Ramos (cell line): ENCODE measurements around the gene HDLBP.

Experiments used
- in situ Hi-C: fragments of 300-500 bp; cut with MboI; formaldehyde crosslinking; loops from one replicate; pipeline ENCODE4 v1.14.3; 2022; ENCODE audit warnings: low sequenced_read_pairs; ENCODE audit not compliant: unreplicated experiment

The HDLBP gene

DNA sequence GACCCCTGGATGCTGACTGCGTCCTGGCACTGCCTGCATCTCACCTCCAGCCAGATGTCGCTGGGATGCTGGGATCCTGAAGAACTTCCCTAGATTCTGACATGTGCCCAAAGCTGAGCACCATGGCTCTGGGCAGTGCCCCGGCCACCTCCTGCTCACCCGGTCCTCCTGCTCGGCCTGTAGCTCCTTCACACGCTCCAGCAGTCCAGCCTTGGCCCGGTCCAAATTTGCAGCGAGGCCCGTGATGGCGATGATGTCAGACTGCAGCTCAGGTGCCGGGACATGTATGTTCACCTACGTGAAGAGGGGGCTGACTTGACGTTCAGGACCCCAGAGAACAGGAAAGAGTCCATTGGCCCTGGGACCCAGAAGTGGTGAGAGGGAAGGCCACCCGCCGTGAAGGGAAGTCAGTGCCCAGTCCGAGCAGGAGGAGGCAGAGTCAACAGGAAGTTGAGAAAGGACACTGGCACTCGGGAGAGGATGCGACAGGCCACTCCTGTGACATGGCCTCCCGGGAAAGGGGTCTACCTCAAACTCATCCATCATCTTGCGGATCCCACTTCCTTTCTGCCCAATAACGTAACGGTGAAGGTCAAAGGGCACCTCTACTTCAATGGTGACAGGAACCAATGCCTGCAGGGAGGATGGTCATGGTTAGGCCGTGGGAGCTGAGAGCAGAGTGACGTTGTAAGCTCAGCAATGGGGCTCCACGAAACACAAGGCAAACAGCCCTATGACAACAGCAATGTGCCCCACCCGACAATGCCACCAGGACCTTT, 80.3 kb downstream of the HDLBP start:
- in situ Hi-C loops: no loop called here

DNA sequence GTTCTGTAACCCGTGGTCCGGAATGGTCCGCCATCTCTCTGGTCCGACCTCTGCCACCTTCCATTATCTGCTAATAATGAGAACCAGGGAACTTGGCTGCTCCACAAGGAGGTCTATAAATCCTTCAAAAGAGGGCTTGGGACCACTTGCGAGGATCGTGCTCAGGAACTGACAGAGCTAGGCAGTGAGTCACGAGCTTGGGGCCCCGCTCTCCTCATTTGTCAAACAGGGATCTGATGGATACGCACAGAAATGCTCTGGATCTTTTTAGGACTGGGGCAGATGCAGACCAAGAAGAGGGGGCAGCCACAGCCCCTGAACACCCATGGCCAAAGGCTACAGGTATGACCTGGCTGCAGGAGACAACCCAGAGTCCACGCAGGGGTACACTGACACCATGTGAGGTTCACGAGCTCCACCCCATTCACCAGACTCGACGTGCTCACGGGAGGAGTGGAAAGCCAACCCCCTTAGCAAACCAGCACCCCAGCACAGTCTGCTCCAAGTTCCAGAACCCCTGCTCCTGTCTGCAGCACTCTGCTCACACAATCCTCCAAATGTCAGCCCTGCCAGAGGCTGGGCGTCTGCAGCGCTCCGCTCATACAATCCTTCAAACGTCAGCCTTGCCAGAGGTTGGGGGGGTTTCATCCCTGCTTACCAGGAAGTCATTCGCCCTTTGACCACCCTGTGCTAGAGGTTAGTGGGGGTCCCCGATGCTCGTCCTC, 81.2 kb downstream of the HDLBP start:
- in situ Hi-C loops: no loop called here

DNA sequence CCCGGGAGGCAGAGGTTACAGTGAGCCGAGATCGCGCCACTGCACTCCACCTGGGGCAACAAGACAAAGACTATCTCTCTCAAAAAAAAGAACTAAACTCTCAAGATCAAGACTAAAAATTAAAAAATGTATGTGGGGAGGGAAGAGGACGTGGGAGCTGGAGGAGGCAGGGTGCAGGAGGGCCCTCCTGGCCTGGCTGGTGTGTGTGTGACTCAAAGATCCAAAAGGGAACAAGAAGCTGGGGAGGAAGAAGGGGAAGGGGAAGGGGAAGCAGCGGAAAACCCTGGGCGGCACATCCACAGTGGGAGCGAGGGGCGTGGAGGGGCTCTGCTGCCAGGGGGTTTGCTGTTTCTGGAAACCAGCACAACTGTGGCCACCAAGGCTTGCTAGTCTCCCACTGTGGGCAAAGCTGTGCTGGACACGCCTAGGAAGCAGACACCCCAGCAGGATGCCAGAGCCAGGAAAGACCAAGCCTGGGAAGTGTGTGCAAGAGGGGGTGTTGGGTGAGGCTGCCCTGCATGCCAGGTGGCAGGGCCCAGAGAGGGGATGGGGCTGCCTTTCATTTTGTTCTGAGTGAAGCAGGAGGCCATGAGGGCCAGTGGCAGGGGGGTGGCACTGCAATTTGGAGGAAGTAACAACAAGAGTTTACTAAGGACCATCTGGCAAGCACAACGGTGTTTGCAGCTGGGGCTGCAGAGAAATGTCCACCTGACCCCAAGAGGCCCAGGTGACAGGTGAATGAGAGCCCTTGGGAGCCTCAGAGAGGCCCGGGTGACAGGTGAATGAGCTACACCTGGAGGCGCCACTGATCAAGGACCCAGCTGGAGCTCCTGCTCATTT, 82.5 kb downstream of the HDLBP start:
- in situ Hi-C loops: no loop called here

- in situ Hi-C loops: no loop called here
These were observed 85.0 kb downstream of the HDLBP start for GRCh38 chr2:241230435-241230834.

- in situ Hi-C loops: no loop called here
These were observed 85.7 kb downstream of the HDLBP start for GRCh38 chr2:241229563-241230401.

DNA sequence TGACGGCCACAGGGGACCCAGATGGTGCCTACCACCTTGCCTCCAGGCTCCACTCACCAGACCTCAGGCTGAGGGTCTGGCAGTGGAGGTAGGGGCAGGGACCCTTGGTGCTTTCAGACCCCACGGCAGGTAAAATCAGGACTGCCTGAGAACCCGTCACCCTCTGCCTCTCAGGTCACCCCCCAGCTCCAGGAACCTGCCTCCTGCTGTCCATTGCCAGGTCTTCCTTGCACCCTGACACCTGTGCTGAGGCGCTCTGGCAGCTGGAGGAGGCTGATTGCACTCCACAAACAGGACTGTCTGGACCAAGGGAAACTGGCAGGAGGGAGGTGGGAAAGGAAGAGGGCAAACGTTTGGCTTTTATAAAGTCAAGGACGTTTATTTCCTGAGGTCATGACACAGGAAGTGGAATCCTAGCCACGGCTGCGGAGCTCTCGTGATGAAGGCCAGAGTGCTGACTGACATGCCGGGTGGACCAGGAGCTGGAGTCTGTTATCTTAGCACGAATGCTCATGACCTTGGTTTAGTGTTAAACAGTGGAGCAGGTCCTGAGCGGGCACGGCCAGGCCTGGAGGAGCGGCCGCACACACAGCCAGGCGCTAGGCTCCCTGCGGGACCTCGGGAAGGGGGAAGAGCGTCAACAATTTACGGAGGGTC, 86.5 kb downstream of the HDLBP start:
- in situ Hi-C loops: no loop called here

DNA sequence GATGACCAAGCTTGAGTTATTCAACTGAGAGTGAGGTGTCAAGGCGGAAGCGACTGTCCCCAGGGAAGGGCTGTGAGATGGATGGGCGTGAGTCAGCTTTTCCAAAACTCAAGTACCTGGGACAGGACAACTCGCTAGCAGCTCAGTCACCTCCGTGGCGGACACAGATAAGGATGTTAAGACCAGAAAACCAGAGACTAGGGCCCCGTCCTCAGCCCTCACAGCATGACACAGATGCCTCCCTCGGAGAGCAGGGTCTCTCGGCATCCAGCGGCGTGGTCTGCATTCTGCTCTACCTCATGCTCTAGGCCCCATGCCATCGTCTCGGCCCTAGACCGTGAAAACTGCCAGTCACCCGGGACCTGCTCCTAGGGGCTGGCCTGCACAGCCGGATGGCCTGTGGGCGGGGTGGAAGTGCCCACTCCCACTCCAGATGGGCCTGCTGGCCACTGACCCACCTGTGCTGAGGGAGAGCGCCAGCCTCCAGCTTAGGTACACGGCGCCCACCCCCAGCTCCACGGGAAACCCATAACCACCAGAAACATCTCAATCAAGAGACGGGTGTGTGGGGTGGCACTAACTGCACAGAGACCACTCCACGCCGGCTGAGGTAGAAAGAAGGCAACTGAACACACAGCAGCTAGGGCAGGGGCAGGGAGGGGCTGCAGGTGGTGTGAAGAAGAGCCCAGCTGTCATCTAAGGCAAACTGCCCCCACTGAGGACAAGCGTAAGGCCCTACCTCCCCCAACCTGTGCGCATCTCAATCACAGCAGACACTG, 87.2 kb downstream of the HDLBP start:
- in situ Hi-C loops: no loop called here

DNA sequence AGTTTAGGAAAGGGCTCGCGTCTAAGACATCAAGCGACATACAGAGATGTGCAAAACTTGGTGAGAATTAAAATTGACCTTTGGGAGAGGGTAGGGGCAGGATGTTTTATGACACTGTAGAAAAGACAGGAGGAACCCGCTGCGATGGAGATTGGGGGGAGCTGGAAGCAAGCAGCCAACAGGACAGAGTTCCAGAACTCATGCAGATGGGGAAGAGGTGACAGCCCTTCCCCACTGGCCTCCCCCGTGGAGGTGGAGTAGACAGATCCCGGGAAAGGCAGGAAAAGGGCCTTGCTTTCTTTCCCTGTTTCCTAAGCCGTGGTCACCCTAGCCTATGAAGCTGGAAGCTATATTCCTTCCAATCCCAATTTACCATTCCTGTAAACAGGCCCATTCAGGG, 87.9 kb downstream of the HDLBP start:
- in situ Hi-C loops: no loop called here

DNA sequence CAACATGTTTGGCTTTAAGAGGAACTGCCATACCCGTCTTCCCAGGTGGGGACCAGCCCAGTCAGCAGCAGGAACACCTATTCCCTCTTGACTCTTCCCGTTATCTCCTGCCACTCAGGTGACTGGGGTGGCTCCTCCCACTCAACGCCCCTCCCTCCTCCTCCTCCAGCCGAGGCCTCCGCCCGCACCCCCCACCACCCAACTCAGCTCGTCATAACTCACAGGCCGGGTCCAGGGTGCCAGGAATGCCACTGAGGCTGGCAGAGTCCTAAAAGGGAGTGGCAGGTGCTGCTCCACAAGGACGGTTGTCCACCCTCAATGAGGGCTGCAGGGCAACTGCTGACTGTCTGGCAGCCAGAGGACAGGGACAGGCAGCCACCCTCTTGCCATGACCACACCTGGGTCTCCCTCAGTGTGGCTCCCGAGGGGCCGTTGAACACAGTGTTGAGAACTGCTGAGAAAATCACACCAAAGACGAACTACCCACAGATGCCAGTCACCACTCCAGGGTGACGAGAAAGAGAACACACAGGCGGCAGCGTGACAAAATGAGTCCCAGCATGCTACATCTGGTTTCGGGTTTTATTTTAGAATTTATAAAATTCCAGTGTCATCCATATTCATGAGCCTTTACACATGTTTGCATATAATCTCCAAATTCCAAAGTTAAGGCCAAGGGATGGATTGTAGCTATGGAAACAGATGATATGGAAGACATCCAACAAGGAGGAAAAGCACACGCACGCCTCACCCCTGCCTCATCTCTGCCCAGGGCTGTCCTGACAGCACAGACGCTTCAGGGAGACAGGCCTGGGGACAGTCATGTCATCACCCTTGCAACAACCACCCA, 88.5 kb downstream of the HDLBP start:
- in situ Hi-C loops: no loop called here

GRCh38 chr2:241225983-241226382, 89.5 kb downstream of the HDLBP start:
- in situ Hi-C loops: no loop called here

DNA sequence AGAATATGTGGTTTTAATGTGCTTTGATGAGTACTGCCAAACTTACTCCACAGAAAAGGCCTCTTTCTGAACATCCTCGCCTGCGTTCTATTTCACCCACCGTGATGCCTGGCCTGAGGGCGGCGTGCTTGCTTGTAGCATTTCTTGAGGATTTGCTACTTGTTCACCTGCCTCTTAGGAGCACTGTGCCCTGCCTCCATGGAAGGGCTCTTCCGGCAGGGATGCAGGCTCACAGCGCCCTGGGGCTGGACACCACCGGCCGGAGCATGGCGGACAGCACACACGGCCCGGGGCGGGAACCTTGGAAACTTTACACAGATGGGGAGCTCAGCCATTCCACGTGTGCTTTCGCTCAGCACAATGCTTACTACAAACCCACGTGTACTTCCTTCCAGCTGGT, 89.9 kb downstream of the HDLBP start:
- in situ Hi-C loops: no loop called here

DNA sequence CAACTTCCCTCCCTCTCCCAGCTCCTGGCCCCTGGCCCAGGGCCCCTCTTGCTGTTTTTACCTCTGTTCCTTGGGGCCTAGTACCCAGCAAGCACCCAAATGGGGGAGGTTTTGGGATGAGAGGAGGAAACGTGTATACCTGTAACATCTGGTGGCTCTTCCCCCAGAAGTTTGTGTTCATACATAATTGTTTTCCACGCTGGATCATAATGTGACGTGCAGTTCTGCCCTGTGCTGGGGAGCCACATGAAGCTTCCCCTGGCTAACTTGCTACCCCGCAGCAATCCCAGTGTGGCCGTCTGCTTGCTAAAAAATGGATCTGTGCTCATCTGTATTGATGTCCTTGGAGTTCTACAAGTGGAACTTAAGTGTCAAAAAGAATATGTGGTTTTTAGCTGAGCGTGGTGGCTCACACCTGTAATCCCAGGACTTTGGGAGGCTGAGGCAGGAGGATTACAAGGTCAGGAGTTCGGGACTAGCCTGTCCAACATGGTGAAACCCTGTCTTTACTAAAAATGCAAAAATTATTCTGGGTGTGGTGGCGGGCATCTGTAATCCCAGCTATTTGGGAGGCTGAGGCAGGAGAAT, 90.5 kb downstream of the HDLBP start:
- in situ Hi-C loops: no loop called here

DNA sequence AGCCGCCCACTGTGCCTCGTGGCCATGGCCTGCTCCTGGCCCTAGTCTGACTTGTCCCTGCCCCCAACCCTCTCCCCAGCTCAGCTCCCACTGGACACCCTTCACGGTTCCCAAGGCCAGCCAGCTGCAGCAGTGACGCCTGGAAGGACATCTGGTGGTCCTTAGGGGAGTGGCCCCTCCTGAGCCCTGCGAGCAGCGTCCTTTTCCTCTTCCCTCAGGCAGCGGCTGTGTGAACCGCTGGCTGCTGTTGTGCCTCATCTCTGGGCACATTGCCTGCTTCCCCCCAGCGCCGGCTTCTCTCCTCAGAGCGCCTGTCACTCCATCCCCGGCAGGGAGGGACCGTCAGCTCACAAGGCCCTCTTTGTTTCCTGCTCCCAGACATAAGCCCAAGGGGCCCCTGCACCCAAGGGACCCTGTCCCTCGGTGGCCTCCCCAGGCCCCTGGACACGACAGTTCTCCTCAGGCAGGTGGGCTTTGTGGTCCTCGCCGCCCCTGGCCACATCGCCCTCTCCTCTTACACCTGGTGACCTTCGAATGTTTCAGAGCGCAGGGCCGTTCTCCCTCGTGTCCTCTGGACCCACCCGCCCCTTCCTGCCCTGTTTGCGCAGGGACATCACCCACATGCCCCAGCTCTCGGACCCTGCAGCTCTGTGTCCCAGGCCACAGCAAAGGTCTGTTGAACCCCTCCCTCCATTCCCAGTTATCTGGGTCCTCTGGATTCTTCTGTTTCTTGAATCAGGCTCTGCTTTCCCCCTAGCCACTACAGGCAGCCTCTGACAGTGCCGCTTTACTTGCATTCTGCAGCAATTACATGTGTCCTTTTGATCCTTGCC, 91.2 kb downstream of the HDLBP start:
- in situ Hi-C loops: no loop called here

- in situ Hi-C loops: no loop called here
These were observed 92.1 kb downstream of the HDLBP start for GRCh38 chr2:241223211-241224017.

DNA sequence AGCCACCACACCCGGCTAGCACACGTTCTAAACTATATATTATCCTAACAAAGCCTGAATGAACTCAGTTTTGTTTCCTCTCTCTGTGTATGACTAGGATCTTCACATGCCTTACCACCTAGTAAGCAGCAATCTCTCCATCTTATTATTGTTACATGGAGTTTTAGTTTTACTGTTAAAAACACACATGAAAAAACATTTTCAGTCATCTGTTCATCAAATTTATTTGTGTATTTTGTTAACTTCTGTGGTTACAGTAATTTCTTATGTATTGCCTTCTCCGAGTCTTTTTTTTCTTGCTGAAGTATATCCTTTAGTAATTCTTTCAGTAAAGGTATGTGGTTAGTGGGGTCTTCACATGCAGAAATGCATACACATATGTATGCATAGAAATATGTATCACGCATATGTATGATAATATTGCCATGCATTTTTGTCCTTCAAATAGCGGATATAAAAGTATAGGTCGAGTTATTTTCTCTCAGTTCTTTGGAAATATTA, 95.6 kb downstream of the HDLBP start:
- in situ Hi-C loops: no loop called here

DNA sequence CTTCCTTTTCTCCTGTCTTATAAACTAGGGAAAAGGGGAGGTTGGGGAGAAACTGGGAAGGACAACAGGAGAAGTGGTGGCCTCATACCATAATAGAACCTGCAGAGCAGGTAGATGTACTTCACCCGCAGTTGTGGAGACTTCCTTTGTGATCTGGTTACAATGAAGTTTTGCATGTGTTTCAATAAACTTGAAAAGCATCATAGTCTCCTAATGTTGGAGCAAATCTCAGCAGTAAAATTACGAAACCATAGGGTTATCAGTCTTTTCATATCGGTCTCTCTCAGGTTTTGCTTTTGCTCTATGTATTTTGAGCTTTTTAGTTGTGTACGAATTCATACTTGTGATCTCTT, 96.5 kb downstream of the HDLBP start:
- in situ Hi-C loops: no loop called here
